CD8-positive, alpha-beta memory T cell (primary cell): Measurements from ENCODE around the gene NOC2L. TPM values are rescaled to one million over a fixed set of nuclear protein-coding genes. Genes with fewer than 3 reads are reported as not detected.

Source experiments
- CTCF ChIA-PET: fragments of 350-600 bp; sonication (Branson Sonifier 250); formaldehyde crosslinking; loops from one replicate; lab custom pipeline; 2021; ENCODE audit warnings: antibody characterized with exemption; lab: Charles Lee
- POLR2A ChIA-PET: fragments of 350-600 bp; sonication (Branson Sonifier 250); formaldehyde crosslinking; loops from one replicate; lab custom pipeline; 2021; ENCODE audit warnings: antibody characterized with exemption; lab: Charles Lee
- DNase-seq, 5 donors: peaks; one replicate each; pipeline versions ENCODE4 v3.0.0 to v3.0.0-alpha.2; 2020 to 2022; ENCODE audit warnings: mixed read lengths in 1 of 5
- H3K27ac ChIP-seq: one replicate; pipeline ENCODE4 v1.7.0; 2013; ENCODE audit warnings: low read depth, mild to moderate bottlenecking, low read length, moderate library complexity
- H3K27me3 ChIP-seq: 2 replicates; pipeline ENCODE4 v1.7.0; 2013; ENCODE audit warnings: low read length, mild to moderate bottlenecking; ENCODE audit not compliant: insufficient read depth, poor library complexity, severe bottlenecking
- H3K36me3 ChIP-seq: 2 replicates; pipeline ENCODE4 v1.7.0; 2013; ENCODE audit warnings: mild to moderate bottlenecking, low read length, moderate library complexity; ENCODE audit not compliant: insufficient read depth
- H3K4me1 ChIP-seq: 2 replicates; pipeline ENCODE4 v1.7.0; 2013; ENCODE audit warnings: mild to moderate bottlenecking, low read length, moderate library complexity; ENCODE audit not compliant: insufficient read depth
- H3K4me3 ChIP-seq: 2 replicates; pipeline ENCODE4 v1.7.0; 2013; ENCODE audit warnings: mild to moderate bottlenecking, low read length
- H3K9me3 ChIP-seq: 2 replicates; pipeline ENCODE4 v1.7.0; 2013; ENCODE audit warnings: mild to moderate bottlenecking, low read length
- H3K27ac Mint-ChIP-seq, 8 donors: one replicate each; pipeline ENCODE4 v1.8.0; 2020 to 2021; ENCODE audit warnings: mixed read lengths in 8 of 8, mild to moderate bottlenecking in 6 of 8, inconsistent platforms in 3 of 8, moderate library complexity in 3 of 8
- H3K27me3 Mint-ChIP-seq, 2 donors: one replicate each; pipeline ENCODE4 v1.8.0; 2020 to 2021; ENCODE audit warnings: mixed read lengths in 2 of 2, mild to moderate bottlenecking in 1 of 2, moderate library complexity in 1 of 2
- H3K36me3 Mint-ChIP-seq, 3 donors: one replicate each; pipeline ENCODE4 v1.8.0; 2020 to 2021; ENCODE audit warnings: mixed read lengths in 3 of 3, inconsistent platforms in 1 of 3, mild to moderate bottlenecking in 1 of 3
- H3K4me1 Mint-ChIP-seq, 3 donors: one replicate each; pipeline ENCODE4 v1.8.0; 2020 to 2021; ENCODE audit warnings: mixed read lengths in 3 of 3, inconsistent platforms in 1 of 3, mild to moderate bottlenecking in 1 of 3
- H3K4me3 Mint-ChIP-seq, 7 donors: one replicate each; pipeline ENCODE4 v1.8.0; 2020 to 2021; ENCODE audit warnings: mixed read lengths in 7 of 7, mild to moderate bottlenecking in 6 of 7, moderate library complexity in 4 of 7, inconsistent platforms in 2 of 7
- H3K9me3 Mint-ChIP-seq, 5 donors: one replicate each; pipeline ENCODE4 v1.8.0; 2020 to 2022; ENCODE audit warnings: mixed read lengths in 5 of 5, mild to moderate bottlenecking in 3 of 5, moderate library complexity in 2 of 5, inconsistent platforms in 1 of 5
- polyA plus RNA-seq: library from polyadenylated mRNA; unstranded; fragments of 300-500 nt; fragmentation: Illumina TruSeq; gene quantifications from one replicate; pipeline ENCODE4 v1.2.3, GENCODE V29; 2021
- total RNA-seq, 2 experiments: library from RNA; stranded (reverse); gene quantifications; one replicate each; pipeline ENCODE4 v1.2.3, GENCODE V29; 2021

Gene NOC2L
- total and polyA plus RNA-seq, 3 experiments from 2014 or later = 72.3 to 187 (median 175) TPM

DNA sequence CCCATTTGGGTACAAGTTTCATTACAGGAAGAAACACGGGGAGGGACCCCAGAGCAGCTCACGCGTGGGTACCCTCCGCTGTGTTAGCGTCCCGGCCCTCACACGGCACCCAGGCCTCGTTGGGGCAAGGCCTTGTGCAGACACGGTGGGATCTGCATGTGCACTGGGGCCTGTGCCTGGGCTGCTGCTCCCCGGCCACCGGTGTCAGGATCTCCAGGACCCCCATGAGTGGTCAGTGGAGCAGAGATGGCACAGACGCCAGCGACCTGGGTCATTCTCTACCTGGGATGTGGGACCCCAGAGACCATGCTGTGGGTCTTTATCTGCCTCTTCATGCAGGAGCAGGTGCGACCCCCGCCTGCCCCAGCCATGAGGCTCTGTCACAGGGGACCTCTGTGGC is 40.7 kb downstream of the NOC2L start:
- Histone ChIP-seq H3K36me3 (no peaks in the 10 kb centered on the region), H3K27me3 (peaks cover 34% of the 10 kb centered on the region), H3K4me1 (peaks cover 22% of the 10 kb centered on the region), H3K4me3 (no peak overlapping the region), H3K9me3 (no peaks in the 10 kb centered on the region), H3K27ac (no peak overlapping the region)
- H3K4me3 Mint-ChIP-seq = no peak overlapping the region
- H3K4me1 Mint-ChIP-seq = peaks cover 10 to 20% (median 14%) of the 10 kb centered on the region in 3 donors
- H3K27ac Mint-ChIP-seq = peak overlapping the region in 1 of 8 donors; percentile 38
- ChIA-PET CTCF (no interaction called here), POLR2A (no interaction called here)
- H3K36me3 Mint-ChIP-seq = no peaks in the 10 kb centered on the region
- DNase-seq = no peak
- H3K27me3 Mint-ChIP-seq = peaks cover 12 to 52% of the 10 kb centered on the region in 2 donors
- H3K9me3 Mint-ChIP-seq = peaks cover 0 to 2% (median 0%) of the 10 kb centered on the region in 5 donors

GRCh38 chr1:917466-918091 is 41.5 kb downstream of the NOC2L start:
- Histone ChIP-seq H3K4me3 (no peak overlapping the region), H3K4me1 (peaks cover 15% of the 10 kb centered on the region), H3K27me3 (peaks cover 26% of the 10 kb centered on the region), H3K9me3 (no peaks in the 10 kb centered on the region), H3K36me3 (no peaks in the 10 kb centered on the region), H3K27ac (no peak overlapping the region)
- no peaks in the 10 kb centered on the region for H3K36me3 Mint-ChIP-seq
- H3K27ac Mint-ChIP-seq = no peak overlapping the region
- peaks cover 0 to 2% (median 0%) of the 10 kb centered on the region in 5 donors for H3K9me3 Mint-ChIP-seq
- H3K4me1 Mint-ChIP-seq = peaks cover 7 to 14% (median 10%) of the 10 kb centered on the region in 3 donors
- peak in 1 of 5 donors; percentile 28 for DNase-seq
- POLR2A ChIA-PET = no interaction called here
- CTCF ChIA-PET = interaction anchor here (1.8 kb wide), 1 partner anchor 13 kb away, joined by 4 read pairs; no protein-coding TSS in a partner anchor
- H3K27me3 Mint-ChIP-seq = peaks cover 8 to 51% of the 10 kb centered on the region in 2 donors
- H3K4me3 Mint-ChIP-seq = no peak overlapping the region

DNA sequence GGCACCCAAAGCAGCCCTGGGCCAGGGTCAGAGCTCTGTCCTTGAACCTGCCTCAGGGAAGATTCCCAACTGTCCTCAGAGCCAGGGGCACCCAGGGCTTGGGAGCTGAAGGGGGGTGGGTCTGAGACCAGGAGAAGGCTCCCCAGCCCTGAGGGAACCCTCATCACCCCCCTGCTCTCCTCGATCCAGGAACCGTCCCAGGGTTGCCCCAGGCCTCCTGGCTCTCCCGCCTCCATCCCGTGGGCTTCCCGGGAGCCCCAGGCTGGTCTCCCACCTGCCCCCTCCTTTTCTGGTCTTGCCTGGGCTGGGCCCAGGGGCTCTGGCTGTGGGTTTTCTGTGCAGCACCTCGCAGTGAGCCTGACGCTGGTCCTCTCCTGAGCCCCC is 42.0 kb downstream of the NOC2L start:
- CTCF ChIA-PET = interaction anchor here (1.8 kb wide), 1 partner anchor 12 kb away, joined by 4 read pairs; no protein-coding TSS in a partner anchor
- Mint-ChIP-seq H3K27ac (no peak overlapping the region), H3K27me3 (peaks cover 8 to 49% of the 10 kb centered on the region in 2 donors), H3K4me1 (peaks cover 7 to 12% (median 10%) of the 10 kb centered on the region in 3 donors), H3K36me3 (no peaks in the 10 kb centered on the region), H3K9me3 (peaks cover 0 to 2% (median 0%) of the 10 kb centered on the region in 5 donors), H3K4me3 (no peak overlapping the region)
- no peaks in the 10 kb centered on the region for H3K9me3 ChIP-seq
- no peak overlapping the region for H3K27ac ChIP-seq
- POLR2A ChIA-PET = no interaction called here
- no peaks in the 10 kb centered on the region for H3K36me3 ChIP-seq
- H3K4me1 ChIP-seq = peaks cover 15% of the 10 kb centered on the region
- no peak overlapping the region for H3K4me3 ChIP-seq
- DNase-seq = peak in 1 of 5 donors; percentile 23
- H3K27me3 ChIP-seq = peaks cover 22% of the 10 kb centered on the region

DNA sequence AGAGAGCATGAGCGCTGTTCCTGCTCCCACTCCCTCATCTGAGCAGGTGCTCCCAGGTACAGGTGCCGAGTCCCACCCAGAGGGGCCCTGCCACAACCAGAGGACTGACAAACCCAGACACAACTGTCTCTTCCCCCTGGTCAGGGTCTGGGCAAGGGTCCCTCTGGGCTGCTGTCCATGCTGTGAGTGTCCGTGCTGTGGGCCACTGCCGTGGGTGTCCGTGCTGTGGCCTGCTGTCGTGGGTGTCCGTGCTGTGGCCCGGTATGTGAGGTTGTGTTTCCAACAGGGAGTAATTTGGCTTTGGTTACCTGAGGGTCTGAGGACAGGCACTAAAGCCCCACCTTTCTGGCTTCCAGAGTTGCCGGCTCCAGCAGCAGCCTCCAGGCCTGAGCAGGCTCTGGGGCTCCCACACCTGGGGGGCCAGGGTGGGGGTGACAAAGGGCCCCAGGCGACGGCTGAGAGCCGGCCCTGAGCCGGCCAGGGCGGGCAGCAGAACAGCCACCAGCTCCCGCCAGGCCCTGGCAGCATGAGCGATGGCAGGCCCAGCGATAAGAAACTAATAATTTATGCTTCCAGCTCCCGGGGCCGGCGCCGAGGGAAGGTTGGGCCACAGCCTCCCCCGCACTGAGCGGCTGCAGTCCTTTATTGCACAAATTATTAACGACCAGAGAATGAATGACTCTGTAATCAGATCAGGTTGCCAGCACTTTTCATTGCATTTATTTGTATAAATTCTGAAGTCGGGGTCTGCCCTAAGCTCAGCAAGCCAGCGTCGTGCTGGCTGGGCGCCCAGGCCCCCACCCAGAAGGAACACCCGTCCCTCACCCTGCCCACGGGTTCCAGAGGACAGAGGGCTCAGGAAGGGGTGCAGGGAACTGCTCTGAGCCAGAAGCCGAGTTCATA is 42.6 kb downstream of the NOC2L start:
- Histone ChIP-seq H3K4me3 (no peak overlapping the region), H3K27me3 (peaks cover 17% of the 10 kb centered on the region), H3K36me3 (no peaks in the 10 kb centered on the region), H3K9me3 (no peaks in the 10 kb centered on the region), H3K4me1 (peaks cover 13% of the 10 kb centered on the region), H3K27ac (no peak overlapping the region)
- H3K4me3 Mint-ChIP-seq = no peak overlapping the region
- peaks cover 6 to 9% (median 8%) of the 10 kb centered on the region in 3 donors for H3K4me1 Mint-ChIP-seq
- ChIA-PET POLR2A (no interaction called here), CTCF (interaction anchor here (1.8 kb wide), 1 partner anchor 11 kb away, joined by 4 read pairs; no protein-coding TSS in a partner anchor)
- DNase-seq = peak in 1 of 5 donors; percentile 36
- peaks cover 9 to 47% of the 10 kb centered on the region in 2 donors for H3K27me3 Mint-ChIP-seq
- H3K9me3 Mint-ChIP-seq = peaks cover 0 to 2% (median 0%) of the 10 kb centered on the region in 5 donors
- no peaks in the 10 kb centered on the region for H3K36me3 Mint-ChIP-seq
- H3K27ac Mint-ChIP-seq = peak overlapping the region in 1 of 8 donors; percentile 6

DNA sequence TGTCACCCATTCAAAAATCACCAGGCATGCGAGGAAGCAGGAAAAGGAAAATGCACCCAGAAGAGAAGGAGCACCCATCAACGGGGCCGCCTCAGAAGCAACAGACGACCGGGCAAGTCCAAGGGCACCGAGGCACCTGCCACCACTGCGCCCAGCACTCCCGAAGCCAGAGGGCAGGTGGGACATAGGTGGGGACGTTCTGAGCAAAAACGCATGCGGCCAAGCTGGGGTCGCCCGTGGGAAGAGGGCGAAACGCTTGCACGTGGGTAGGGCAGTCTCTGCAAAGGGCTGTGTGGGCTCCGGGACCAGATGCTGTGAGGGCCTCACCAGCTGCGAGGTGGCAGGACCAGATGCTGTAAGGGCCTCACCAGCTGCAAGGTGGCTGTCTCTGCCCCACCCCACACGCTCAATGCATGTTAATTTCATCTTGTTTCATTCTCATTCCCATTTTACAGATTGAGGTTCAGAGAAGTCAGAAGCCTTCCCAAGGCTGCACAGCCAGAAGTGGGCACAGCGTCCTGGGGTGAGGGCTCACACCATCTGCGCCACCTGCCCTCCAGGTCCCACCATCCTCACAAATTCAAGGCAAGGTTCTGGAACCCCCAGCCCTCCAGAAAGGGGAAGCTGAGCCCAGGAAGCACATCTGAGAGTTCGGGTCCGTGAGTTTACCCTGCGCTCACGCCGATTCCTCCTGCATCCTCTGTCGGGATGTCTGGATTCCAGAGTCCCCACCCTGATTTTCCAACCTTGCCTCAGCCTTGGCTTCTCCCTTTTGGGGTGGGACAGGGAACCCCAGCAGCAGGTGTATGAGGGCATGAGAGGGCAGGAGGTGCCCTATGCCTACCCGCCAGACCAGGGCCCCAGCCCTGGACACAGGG is 43.5 kb downstream of the NOC2L start:
- POLR2A ChIA-PET = no interaction called here
- H3K36me3 Mint-ChIP-seq = no peaks in the 10 kb centered on the region
- Histone ChIP-seq H3K36me3 (no peaks in the 10 kb centered on the region), H3K4me3 (no peak overlapping the region), H3K27ac (no peak overlapping the region), H3K27me3 (peaks cover 13% of the 10 kb centered on the region), H3K9me3 (no peaks in the 10 kb centered on the region), H3K4me1 (peaks cover 5% of the 10 kb centered on the region)
- CTCF ChIA-PET = no interaction called here
- H3K27me3 Mint-ChIP-seq = peaks cover 11 to 50% of the 10 kb centered on the region in 2 donors
- H3K27ac Mint-ChIP-seq = peak overlapping the region in 1 of 8 donors; percentile 58
- no peak overlapping the region for H3K4me3 Mint-ChIP-seq
- peak in 1 of 5 donors; percentile 37 for DNase-seq
- H3K9me3 Mint-ChIP-seq = peaks cover 0 to 5% (median 0%) of the 10 kb centered on the region in 5 donors
- H3K4me1 Mint-ChIP-seq = peaks cover 1 to 6% (median 2%) of the 10 kb centered on the region in 3 donors

DNA sequence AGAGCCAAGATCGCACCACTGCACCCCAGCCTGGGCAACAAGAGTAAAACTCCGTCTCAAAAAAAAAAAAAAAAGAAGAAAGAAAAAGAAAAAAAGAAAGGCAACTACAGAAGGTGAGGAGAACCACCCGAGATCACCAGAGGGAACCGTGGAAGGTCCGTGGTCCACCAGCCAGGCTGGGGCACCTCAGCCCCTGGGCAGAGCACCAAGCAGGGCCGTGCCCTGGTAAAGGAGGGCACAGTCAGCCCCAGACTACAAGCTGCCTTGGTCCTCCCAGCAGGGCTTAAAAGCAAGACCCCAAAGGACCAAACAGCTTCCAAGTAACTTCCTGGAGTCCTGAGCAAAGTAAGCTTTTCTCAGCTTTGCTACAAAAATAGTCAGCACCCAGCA is 44.2 kb downstream of the NOC2L start:
- Mint-ChIP-seq H3K27ac (peak overlapping the region in 1 of 8 donors; percentile 58), H3K9me3 (peaks cover 0 to 5% (median 0%) of the 10 kb centered on the region in 5 donors), H3K27me3 (peaks cover 11 to 48% of the 10 kb centered on the region in 2 donors), H3K36me3 (no peaks in the 10 kb centered on the region), H3K4me3 (no peak overlapping the region), H3K4me1 (peaks cover 0 to 4% (median 0%) of the 10 kb centered on the region in 3 donors)
- H3K4me1 ChIP-seq = no peaks in the 10 kb centered on the region
- no peaks in the 10 kb centered on the region for H3K9me3 ChIP-seq
- H3K36me3 ChIP-seq = no peaks in the 10 kb centered on the region
- peak in 1 of 5 donors; percentile 21 for DNase-seq
- peaks cover 7% of the 10 kb centered on the region for H3K27me3 ChIP-seq
- ChIA-PET POLR2A (no interaction called here), CTCF (no interaction called here)
- H3K27ac ChIP-seq = no peak overlapping the region
- H3K4me3 ChIP-seq = no peak overlapping the region

DNA sequence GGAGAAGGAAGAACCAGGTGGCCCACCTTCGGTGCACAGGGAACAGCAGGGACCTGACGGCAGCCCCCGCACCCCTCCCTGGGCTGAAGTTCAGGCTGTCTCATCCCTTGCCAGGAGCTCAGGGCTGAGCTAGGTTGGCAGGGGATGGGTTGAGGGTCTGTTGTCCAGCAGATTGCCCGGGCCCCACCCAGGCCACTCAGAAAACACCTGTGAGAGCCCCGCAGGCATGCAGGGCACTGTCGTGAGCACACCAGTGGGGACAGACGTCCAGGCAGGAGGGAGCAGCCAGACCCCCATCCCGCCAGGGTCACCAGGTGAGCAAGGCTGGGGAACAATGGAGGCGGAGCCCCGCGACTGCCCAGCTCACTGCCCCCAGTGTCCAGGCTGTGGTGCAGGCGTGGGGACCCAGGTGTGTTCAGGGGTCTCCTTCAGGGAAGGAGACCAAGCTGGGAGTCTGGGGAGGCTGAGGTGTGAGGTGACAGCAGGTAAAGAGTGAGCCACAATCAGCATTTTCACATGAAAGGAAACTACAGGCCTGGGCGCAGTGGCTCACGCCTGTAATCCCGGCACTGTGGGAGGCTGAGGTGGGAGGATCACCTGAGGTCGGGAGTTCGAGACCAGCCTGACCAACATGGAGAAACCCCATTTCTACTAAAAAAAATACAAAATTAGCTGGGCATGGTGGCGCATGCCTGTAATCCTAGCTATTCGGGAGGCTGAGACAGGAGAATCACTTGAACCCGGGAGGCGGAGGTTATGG is 44.7 kb downstream of the NOC2L start:
- no peaks in the 10 kb centered on the region for H3K9me3 ChIP-seq
- H3K27ac ChIP-seq = no peak overlapping the region
- H3K4me1 ChIP-seq = no peaks in the 10 kb centered on the region
- Mint-ChIP-seq H3K27ac (no peak overlapping the region), H3K36me3 (no peaks in the 10 kb centered on the region), H3K27me3 (peaks cover 10 to 48% of the 10 kb centered on the region in 2 donors), H3K4me1 (peaks cover 0 to 4% (median 0%) of the 10 kb centered on the region in 3 donors), H3K9me3 (peaks cover 0 to 5% (median 0%) of the 10 kb centered on the region in 5 donors), H3K4me3 (no peak overlapping the region)
- ChIA-PET CTCF (no interaction called here), POLR2A (no interaction called here)
- H3K27me3 ChIP-seq = peaks cover 6% of the 10 kb centered on the region
- peak in 1 of 5 donors; percentile 26 for DNase-seq
- H3K4me3 ChIP-seq = no peak overlapping the region
- H3K36me3 ChIP-seq = no peaks in the 10 kb centered on the region
